Naive thymus-derived CD4-positive, alpha-beta T cell (primary cell): ENCODE measurements around the gene EPHB1. TPM values are rescaled to one million over a fixed set of nuclear protein-coding genes. Genes with fewer than 3 reads are reported as not detected.
A peak's percentile ranks its signal among the peaks of the same experiment; 100 is the strongest.
"Not testable (repeated sequence)": the region's sequence is repeated elsewhere in the genome, so short reads cannot be mapped to it uniquely, and the experiment has no call there.

Source experiments
- ATAC-seq: fragments of 150-1000 bp; cut with Tn5 transposase; 2 replicates; pipeline ENCODE4 v1.10.0; 2021; ENCODE audit warnings: mild to moderate bottlenecking, moderate library complexity
- CTCF ChIA-PET: fragments of 350-600 bp; sonication (Branson Sonifier 250); formaldehyde crosslinking; loops from one replicate; lab custom pipeline; 2021; ENCODE audit warnings: antibody characterized with exemption; lab: Charles Lee
- POLR2A ChIA-PET: fragments of 350-600 bp; sonication (Branson Sonifier 250); formaldehyde crosslinking; loops from one replicate; lab custom pipeline; 2021; ENCODE audit warnings: antibody characterized with exemption, inconsistent platforms; lab: Charles Lee
- DNase-seq, 9 donors: peaks; one replicate each; pipeline versions ENCODE4 v3.0.0 to v3.0.0-alpha.2; 2020 to 2022; ENCODE audit warnings: mixed read lengths in 1 of 9
- H3K27ac ChIP-seq: one replicate; pipeline ENCODE4 v1.7.0; 2013; ENCODE audit warnings: mild to moderate bottlenecking, low read depth, low read length, moderate library complexity
- H3K27me3 ChIP-seq, 2 donors: one replicate each; pipeline ENCODE4 v1.7.0; 2013; ENCODE audit warnings: low read length in 2 of 2, mild to moderate bottlenecking in 2 of 2, moderate library complexity in 2 of 2; ENCODE audit not compliant: control insufficient read depth in 2 of 2, insufficient read depth in 2 of 2
- H3K36me3 ChIP-seq, 3 experiments: 1 replicate in 2 of 3; 2 replicates in 1 of 3; pipeline ENCODE4 v1.7.0; 2013; ENCODE audit warnings: low read length in 3 of 3, mild to moderate bottlenecking in 3 of 3, moderate library complexity in 1 of 3; ENCODE audit not compliant: insufficient read depth in 3 of 3, control insufficient read depth in 2 of 3
- H3K4me1 ChIP-seq, 2 donors: one replicate each; pipeline ENCODE4 v1.7.0; 2013; ENCODE audit warnings: low read length in 2 of 2, mild to moderate bottlenecking in 2 of 2, moderate library complexity in 1 of 2; ENCODE audit not compliant: control insufficient read depth in 2 of 2, insufficient read depth in 2 of 2
- H3K4me3 ChIP-seq: 2 replicates; pipeline ENCODE4 v1.7.0; 2013; ENCODE audit warnings: mild to moderate bottlenecking, low read length
- H3K9me3 ChIP-seq, 3 experiments: 1 replicate in 2 of 3; 2 replicates in 1 of 3; pipeline ENCODE4 v1.7.0; 2013; ENCODE audit warnings: low read length in 3 of 3; ENCODE audit not compliant: control insufficient read depth in 2 of 3
- H3K27ac Mint-ChIP-seq, 9 donors: one replicate each; pipeline ENCODE4 v1.8.0; 2020 to 2022; ENCODE audit warnings: mixed read lengths in 9 of 9, mild to moderate bottlenecking in 8 of 9, moderate library complexity in 5 of 9, inconsistent platforms in 2 of 9
- H3K27me3 Mint-ChIP-seq, 5 donors: one replicate each; pipeline ENCODE4 v1.8.0; 2021 to 2022; ENCODE audit warnings: mixed read lengths in 5 of 5, mild to moderate bottlenecking in 1 of 5
- H3K36me3 Mint-ChIP-seq, 5 donors: one replicate each; pipeline ENCODE4 v1.8.0; 2020 to 2022; ENCODE audit warnings: mixed read lengths in 5 of 5, mild to moderate bottlenecking in 3 of 5, inconsistent platforms in 1 of 5
- H3K4me1 Mint-ChIP-seq, 7 donors: one replicate each; pipeline ENCODE4 v1.8.0; 2020 to 2022; ENCODE audit warnings: mixed read lengths in 7 of 7, mild to moderate bottlenecking in 3 of 7, inconsistent platforms in 1 of 7
- H3K4me3 Mint-ChIP-seq, 10 donors: one replicate each; pipeline ENCODE4 v1.8.0; 2020 to 2022; ENCODE audit warnings: mild to moderate bottlenecking in 10 of 10, mixed read lengths in 10 of 10, moderate library complexity in 6 of 10, inconsistent platforms in 2 of 10
- H3K9me3 Mint-ChIP-seq, 11 donors: one replicate each; pipeline ENCODE4 v1.8.0; 2020 to 2022; ENCODE audit warnings: mixed read lengths in 11 of 11, mild to moderate bottlenecking in 4 of 11, inconsistent platforms in 1 of 11, moderate library complexity in 1 of 11
- intact Hi-C, 2 donors: fragments of 100-400 bp; cut with micrococcal nuclease; formaldehyde crosslinking; loops; one replicate each; pipeline ENCODE4 v1.15.1; 2023
- polyA plus RNA-seq, 2 donors: library from polyadenylated mRNA; unstranded; fragments of 300-500 nt; fragmentation: Illumina TruSeq; gene quantifications; one replicate each; pipeline ENCODE4 v1.2.3, GENCODE V29; 2021
- total RNA-seq, 6 experiments: library from RNA in 5 of 6; stranded (reverse) in 5 of 6; gene quantifications; 1 replicate in 5 of 6; 2 replicates in 1 of 6; pipeline ENCODE4 v1.2.3 and lab custom pipeline; 2021 to 2026

Gene EPHB1
- total and polyA plus RNA-seq, 7 experiments from 2014 or later = 1.6 to 2.2 (median 1.8) TPM; not detected in 4

- CTCF ChIA-PET = no interaction called here
- POLR2A ChIA-PET = no interaction called here
- ATAC-seq = no peak
- H3K4me3 Mint-ChIP-seq = no peak overlapping the region
- peaks cover 0 to 4% (median 0%) of the 10 kb centered on the region in 11 donors for H3K9me3 Mint-ChIP-seq
- no peaks in the 10 kb centered on the region for H3K4me1 Mint-ChIP-seq
- no peaks in the 10 kb centered on the region for H3K36me3 ChIP-seq
- DNase-seq = no peak
- no peaks in the 10 kb centered on the region for H3K36me3 Mint-ChIP-seq
- no peak overlapping the region for H3K4me3 ChIP-seq
- H3K27ac ChIP-seq = no peak overlapping the region
- intact Hi-C loops = no loop called here
- peaks cover 0 to 28% (median 6%) of the 10 kb centered on the region in 5 donors for H3K27me3 Mint-ChIP-seq
- no peaks in the 10 kb centered on the region for H3K4me1 ChIP-seq
- H3K27ac Mint-ChIP-seq = no peak overlapping the region
- H3K27me3 ChIP-seq = peaks cover 0 to 3% of the 10 kb centered on the region in 2 donors
- H3K9me3 ChIP-seq = no peaks in the 10 kb centered on the region
Measured at GRCh38 chr3:135038186-135038585, 243.1 kb downstream of the EPHB1 start.

GRCh38 chr3:135039536-135039935 is 244.5 kb downstream of the EPHB1 start:
- intact Hi-C loops, H3K36me3 ChIP-seq, H3K27me3 ChIP-seq, H3K36me3 Mint-ChIP-seq, CTCF ChIA-PET, H3K9me3 Mint-ChIP-seq, H3K27ac ChIP-seq, H3K4me1 Mint-ChIP-seq, POLR2A ChIA-PET, H3K4me3 Mint-ChIP-seq, H3K27ac Mint-ChIP-seq, H3K4me1 ChIP-seq, DNase-seq, H3K9me3 ChIP-seq, H3K4me3 ChIP-seq, ATAC-seq: not testable (repeated sequence)
- H3K27me3 Mint-ChIP-seq = peaks cover 0 to 20% (median 0%) of the 10 kb centered on the region in 5 donors

- no peak overlapping the region for H3K4me3 ChIP-seq
- H3K4me1 Mint-ChIP-seq = no peaks in the 10 kb centered on the region
- no peak overlapping the region for H3K27ac Mint-ChIP-seq
- peaks cover 0 to 11% (median 0%) of the 10 kb centered on the region in 5 donors for H3K27me3 Mint-ChIP-seq
- no peaks in the 10 kb centered on the region for H3K36me3 ChIP-seq
- no peaks in the 10 kb centered on the region for H3K36me3 Mint-ChIP-seq
- POLR2A ChIA-PET = no interaction called here
- intact Hi-C loops = no loop called here
- H3K27ac ChIP-seq = no peak overlapping the region
- H3K27me3 ChIP-seq = no peaks in the 10 kb centered on the region
- DNase-seq = no peak
- H3K9me3 Mint-ChIP-seq = no peaks in the 10 kb centered on the region
- H3K4me3 Mint-ChIP-seq = no peak overlapping the region
- no peak for ATAC-seq
- H3K9me3 ChIP-seq = no peaks in the 10 kb centered on the region
- CTCF ChIA-PET = no interaction called here
- no peaks in the 10 kb centered on the region for H3K4me1 ChIP-seq
Measured at GRCh38 chr3:135040321-135041240, 245.5 kb downstream of the EPHB1 start.

- no peak for DNase-seq
- peaks cover 0 to 5% (median 0%) of the 10 kb centered on the region in 5 donors for H3K27me3 Mint-ChIP-seq
- intact Hi-C loops = no loop called here
- Histone ChIP-seq H3K4me1 (no peaks in the 10 kb centered on the region), H3K4me3 (no peak overlapping the region), H3K27me3 (no peaks in the 10 kb centered on the region), H3K27ac (no peak overlapping the region), H3K36me3 (no peaks in the 10 kb centered on the region), H3K9me3 (no peaks in the 10 kb centered on the region)
- no peaks in the 10 kb centered on the region for H3K36me3 Mint-ChIP-seq
- H3K9me3 Mint-ChIP-seq = no peaks in the 10 kb centered on the region
- no peak overlapping the region for H3K4me3 Mint-ChIP-seq
- H3K27ac Mint-ChIP-seq = no peak overlapping the region
- no peaks in the 10 kb centered on the region for H3K4me1 Mint-ChIP-seq
- no peak for ATAC-seq
- CTCF ChIA-PET = no interaction called here
- POLR2A ChIA-PET = no interaction called here
Measured at GRCh38 chr3:135041601-135042000, 246.5 kb downstream of the EPHB1 start.

GRCh38 chr3:135047061-135047460 is 252.0 kb downstream of the EPHB1 start:
- no peak for ATAC-seq
- intact Hi-C loops = no loop called here
- CTCF ChIA-PET = no interaction called here
- H3K27ac Mint-ChIP-seq = no peak overlapping the region
- no peak overlapping the region for H3K4me3 Mint-ChIP-seq
- peaks cover 0 to 5% (median 0%) of the 10 kb centered on the region in 5 donors for H3K27me3 Mint-ChIP-seq
- no peaks in the 10 kb centered on the region for H3K36me3 ChIP-seq
- H3K4me3 ChIP-seq = no peak overlapping the region
- peaks cover 0 to 2% (median 0%) of the 10 kb centered on the region in 11 donors for H3K9me3 Mint-ChIP-seq
- POLR2A ChIA-PET = no interaction called here
- H3K36me3 Mint-ChIP-seq = no peaks in the 10 kb centered on the region
- no peaks in the 10 kb centered on the region for H3K9me3 ChIP-seq
- DNase-seq = no peak
- no peaks in the 10 kb centered on the region for H3K4me1 Mint-ChIP-seq
- no peak overlapping the region for H3K27ac ChIP-seq
- no peaks in the 10 kb centered on the region for H3K27me3 ChIP-seq
- no peaks in the 10 kb centered on the region for H3K4me1 ChIP-seq

GRCh38 chr3:135050536-135050935 is 255.5 kb downstream of the EPHB1 start:
- Mint-ChIP-seq H3K36me3 (no peaks in the 10 kb centered on the region), H3K9me3 (peaks cover 0 to 2% (median 0%) of the 10 kb centered on the region in 11 donors), H3K4me3 (no peak overlapping the region), H3K27me3 (peaks cover 0 to 4% (median 0%) of the 10 kb centered on the region in 5 donors), H3K27ac (peak overlapping the region in 1 of 9 donors; percentile 39), H3K4me1 (no peaks in the 10 kb centered on the region)
- no peak overlapping the region for H3K4me3 ChIP-seq
- no peak for ATAC-seq
- POLR2A ChIA-PET = no interaction called here
- H3K4me1 ChIP-seq = no peaks in the 10 kb centered on the region
- CTCF ChIA-PET = no interaction called here
- intact Hi-C loops = no loop called here
- no peak overlapping the region for H3K27ac ChIP-seq
- H3K36me3 ChIP-seq = no peaks in the 10 kb centered on the region
- no peaks in the 10 kb centered on the region for H3K27me3 ChIP-seq
- DNase-seq = no peak
- H3K9me3 ChIP-seq = no peaks in the 10 kb centered on the region
